PC-9 (cell line): ENCODE measurements around the gene RBM5. TPM values are rescaled to one million over a fixed set of nuclear protein-coding genes. Genes with fewer than 3 reads are reported as not detected.

ENCODE experiments used
- BruUV-seq: library from RNA; stranded (reverse); fragments of 400-500 nt; replicated peaks from 2 replicates; lab custom pipeline; 2021; lab: Mats Ljungman, UMichigan
- CTCF ChIA-PET: fragments of 300-600 bp; sonication (Branson Sonifier 250); formaldehyde crosslinking; loops from one replicate; lab custom pipeline; 2022; ENCODE audit warnings: antibody characterized with exemption; lab: Charles Lee
- POLR2A ChIA-PET: fragments of 300-600 bp; sonication (Branson Sonifier 250); formaldehyde crosslinking; loops from one replicate; lab custom pipeline; 2022; ENCODE audit warnings: antibody characterized with exemption; ENCODE audit not compliant: unreplicated experiment; lab: Charles Lee
- DNase-seq, 2 experiments: peaks; one replicate each; pipeline versions ENCODE4 v3.0.0 to v3.0.0-alpha.2; 2015 to 2022; ENCODE audit warnings: mixed read lengths in 1 of 2
- H2AFZ ChIP-seq: fragments of 200-600 bp; sonication (generic); 2 replicates; pipeline ENCODE4 v1.8.1; 2017; ENCODE audit warnings: antibody characterized with exemption
- H3F3A ChIP-seq: fragments of 200-600 bp; sonication (generic); 2 replicates; pipeline ENCODE4 v1.8.1; 2017; ENCODE audit warnings: antibody characterized with exemption, mild to moderate bottlenecking, low read depth; ENCODE audit not compliant: insufficient read depth
- H3K27ac ChIP-seq: fragments of 200-600 bp; sonication (generic); 2 replicates; pipeline ENCODE4 v1.6.1; 2016; ENCODE audit warnings: mixed run types
- H3K27me3 ChIP-seq: fragments of 200-600 bp; sonication (generic); 2 replicates; pipeline ENCODE4 v1.6.1; 2016; ENCODE audit warnings: low read depth, mixed run types; ENCODE audit not compliant: insufficient read depth
- H3K36me3 ChIP-seq: fragments of 200-600 bp; sonication (generic); 2 replicates; pipeline ENCODE4 v1.6.1; 2016; ENCODE audit warnings: low read depth, mixed run types
- H3K4me1 ChIP-seq: fragments of 200-600 bp; sonication (generic); replicated peaks from 2 replicates; pipeline ENCODE4 v1.6.1; 2016; ENCODE audit warnings: mixed run types; ENCODE audit not compliant: insufficient read depth
- H3K4me2 ChIP-seq: fragments of 200-600 bp; sonication (generic); 2 replicates; pipeline ENCODE4 v1.6.1; 2017; ENCODE audit warnings: mixed run types
- H3K4me3 ChIP-seq: fragments of 200-600 bp; sonication (generic); 2 replicates; pipeline ENCODE4 v1.6.1; 2016; ENCODE audit warnings: mixed run types
- H3K79me2 ChIP-seq: fragments of 200-600 bp; sonication (generic); 2 replicates; pipeline ENCODE4 v1.6.1; 2017; ENCODE audit warnings: low read depth, mixed run types
- H3K9me2 ChIP-seq: fragments of 200-600 bp; sonication (generic); 2 replicates; pipeline ENCODE4 v1.8.1; 2017; ENCODE audit warnings: mild to moderate bottlenecking; ENCODE audit not compliant: insufficient read depth
- H3K9me3 ChIP-seq: fragments of 200-600 bp; sonication (generic); 2 replicates; pipeline ENCODE4 v1.8.1; 2016; ENCODE audit warnings: low read depth; ENCODE audit not compliant: insufficient read depth
- H4K20me1 ChIP-seq: fragments of 200-600 bp; sonication (generic); 2 replicates; pipeline ENCODE4 v1.8.1; 2017; ENCODE audit not compliant: insufficient read depth
- CTCF ChIP-seq: fragments of 200-600 bp; sonication (generic); conservative IDR thresholded peaks from 2 replicates; pipeline ENCODE4 v1.6.1; 2017; ENCODE audit warnings: mixed run types, antibody characterized with exemption, mild to moderate bottlenecking, moderate library complexity
- EZH2 ChIP-seq: fragments of 200-600 bp; sonication (generic); IDR thresholded peaks from 2 replicates; pipeline ENCODE4 v1.8.0; 2017; ENCODE audit warnings: antibody characterized with exemption, low read depth
- intact Hi-C: fragments of 100-400 bp; cut with micrococcal nuclease; formaldehyde crosslinking; loops from one replicate; pipeline ENCODE4 v1.10.0; 2022; ENCODE audit not compliant: unreplicated experiment
- total RNA-seq: library from RNA; stranded (reverse); gene quantifications from 2 replicates; pipeline ENCODE4 v1.2.3, GENCODE V29; 2021

RBM5 gene
- total RNA-seq, 1 experiment from 2014 or later: 87.7 TPM

- H3K36me3 ChIP-seq: no peaks in the 10 kb centered on the region
- H3F3A ChIP-seq: peaks cover 22% of the 10 kb centered on the region; the same call in 1 of the 2 replicates
- no peak for TF ChIP-seq CTCF
- no peak for TF ChIP-seq EZH2
- no peak overlapping the region for H3K4me2 ChIP-seq
- peaks cover 18% of the 10 kb centered on the region for H4K20me1 ChIP-seq
- DNase-seq: no peak
- no TSS peak for BruUV-seq
- no peaks in the 10 kb centered on the region for H3K9me3 ChIP-seq
- no peak overlapping the region for H3K4me3 ChIP-seq
- intact Hi-C loops: loop anchor here (5.0 to 10.0 kb wide), 2 partner anchors 149 to 432 kb away; no protein-coding TSS in a partner anchor
- ChIA-PET CTCF (interaction anchor here (0.6 to 1.0 kb wide), 3 partner anchors 38 to 224 kb away, joined by 3 to 14 read pairs (median 4); no protein-coding TSS in a partner anchor), POLR2A (interaction anchor here (0.7 kb wide), 1 partner anchor 57 kb away, joined by 3 read pairs; no protein-coding TSS in a partner anchor)
- H3K79me2 ChIP-seq: no peaks in the 10 kb centered on the region
- H3K27me3 ChIP-seq: no peaks in the 10 kb centered on the region
- no peak overlapping the region for H2AFZ ChIP-seq
- H3K27ac ChIP-seq: no peak overlapping the region
- H3K9me2 ChIP-seq: no peaks in the 10 kb centered on the region
- 0 out of 2 replicates have a peak, but pooled peaks cover 4% of the 10 kb centered on the region for H3K4me1 ChIP-seq
Measured at GRCh38 chr3:50122661-50123391, 34.1 kb downstream of the RBM5 start.

- H3K79me2 ChIP-seq: no peaks in the 10 kb centered on the region
- intact Hi-C loops: loop anchor here (5.0 to 10.0 kb wide), 2 partner anchors 149 to 431 kb away; no protein-coding TSS in a partner anchor
- peaks cover 22% of the 10 kb centered on the region; the same call in 1 of the 2 replicates for H3F3A ChIP-seq
- H3K4me1 ChIP-seq: 0 out of 2 replicates have a peak, but pooled peaks cover 4% of the 10 kb centered on the region
- no peak overlapping the region for H3K4me2 ChIP-seq
- peak in 1 of 2 experiments; percentile 36 for DNase-seq
- H3K27me3 ChIP-seq: no peaks in the 10 kb centered on the region
- CTCF ChIA-PET: interaction anchor here (0.6 to 1.0 kb wide), 3 partner anchors 60 to 223 kb away, joined by 3 to 14 read pairs (median 4); no protein-coding TSS in a partner anchor
- no TSS peak for BruUV-seq
- H2AFZ ChIP-seq: no peak overlapping the region
- TF ChIP-seq EZH2 (no peak), CTCF (no peak)
- H3K9me2 ChIP-seq: no peaks in the 10 kb centered on the region
- no peak overlapping the region for H3K4me3 ChIP-seq
- H3K27ac ChIP-seq: no peak overlapping the region
- H3K9me3 ChIP-seq: no peaks in the 10 kb centered on the region
- H3K36me3 ChIP-seq: no peaks in the 10 kb centered on the region
- H4K20me1 ChIP-seq: peaks cover 18% of the 10 kb centered on the region
- POLR2A ChIA-PET: no interaction called here
Measured at GRCh38 chr3:50123394-50124051, 34.8 kb downstream of the RBM5 start.

- Histone ChIP-seq H3K9me3 (no peaks in the 10 kb centered on the region), H3K36me3 (no peaks in the 10 kb centered on the region), H3F3A (peaks cover 20% of the 10 kb centered on the region; the same call in 1 of the 2 replicates), H4K20me1 (peaks cover 18% of the 10 kb centered on the region), H3K27me3 (no peaks in the 10 kb centered on the region), H3K4me3 (no peak overlapping the region), H3K4me2 (no peak overlapping the region), H3K79me2 (no peaks in the 10 kb centered on the region), H2AFZ (no peak overlapping the region), H3K4me1 (0 out of 2 replicates have a peak, but pooled peaks cover 4% of the 10 kb centered on the region), H3K9me2 (no peaks in the 10 kb centered on the region), H3K27ac (no peak overlapping the region)
- DNase-seq: no peak
- TF ChIP-seq CTCF (no peak), EZH2 (no peak)
- POLR2A ChIA-PET: no interaction called here
- CTCF ChIA-PET: interaction anchor here (0.8 to 1.0 kb wide), 2 partner anchors 60 to 68 kb away, joined by 3 to 4 read pairs; no protein-coding TSS in a partner anchor
- intact Hi-C loops: loop anchor here (5.0 to 10.0 kb wide), 2 partner anchors 148 to 431 kb away; no protein-coding TSS in a partner anchor
- BruUV-seq: no TSS peak
Measured at GRCh38 chr3:50124052-50124799, 35.5 kb downstream of the RBM5 start.
